ENCODE results near the gene RNF114. TPM values are rescaled to one million over a fixed set of nuclear protein-coding genes. Genes with fewer than 3 reads are reported as not detected.

RNF114 gene
- total and polyA plus RNA-seq, 10 of the 15 experiments (the other 5 are each of a cell fraction or from before 2014, with no cell fraction given) = 28.0 to 82.3 (median 47.2) TPM

DNA sequence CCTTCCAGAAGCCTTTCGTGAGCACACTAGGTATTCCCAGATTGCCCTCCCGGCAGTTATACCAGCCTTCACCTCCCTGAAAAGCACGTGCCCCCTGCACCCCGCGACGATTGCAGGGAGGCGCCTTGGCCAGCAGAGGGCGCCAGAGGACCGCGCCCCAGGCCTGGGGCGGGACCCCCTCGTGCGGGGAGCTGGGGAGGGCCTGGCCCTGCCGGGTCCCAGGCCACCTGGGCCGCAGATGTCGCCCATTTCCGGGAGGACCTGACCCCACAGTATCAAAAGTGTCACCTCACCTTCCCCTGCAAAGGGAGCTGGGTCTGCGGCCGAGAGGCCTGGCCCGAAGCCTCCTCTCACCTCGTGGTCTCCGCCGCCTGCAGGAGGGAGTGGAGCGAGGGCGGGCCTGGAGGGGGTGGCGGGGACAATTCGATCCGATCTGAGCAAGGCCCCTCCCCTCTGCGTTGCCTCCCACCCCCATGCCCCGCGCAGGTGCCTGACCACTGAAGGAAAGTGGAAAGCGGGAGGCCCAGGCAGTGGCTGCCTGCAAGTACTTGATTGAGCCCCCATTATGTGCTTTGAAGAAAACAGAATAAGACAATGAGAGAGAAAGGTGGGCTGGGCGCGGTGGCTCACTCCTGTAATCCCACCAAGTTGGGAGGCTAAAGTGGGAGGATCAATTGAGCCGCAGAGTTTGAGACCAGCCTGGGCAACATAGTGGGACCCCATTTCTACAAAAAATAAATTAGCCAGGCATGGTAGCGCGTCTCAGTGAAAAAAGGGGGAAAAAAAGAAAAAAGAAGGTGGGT is 43.0 kb downstream of the RNF114 start (continued):
- TF ChIP-seq USF1 (IDR thresholded peaks at IDR 0.05; ENCODE audit: borderline replicate concordance, extremely low read length, insufficient read depth, low read depth, low read length) (peak; percentile 56), IKZF1 (conservative IDR thresholded peaks at IDR 0.05) (0 out of 2 replicates have a peak, but pooled peaks have one; percentile 22), DPF2 (IDR thresholded peaks at IDR 0.05) (peak; percentile 33; the same call in 1 of the 2 replicates), CHD4 (IDR thresholded peaks at IDR 0.05) (no peak), SMAD5 (IDR thresholded peaks at IDR 0.05; ENCODE audit: low read depth) (no peak), KLF5 (IDR thresholded peaks at IDR 0.05; ENCODE audit: partially characterized antibody) (no peak), TCF12 (IDR thresholded peaks at IDR 0.05; ENCODE audit: low read depth, low read length) (no peak), STAT3 (IDR thresholded peaks at IDR 0.05; ENCODE audit: low read depth, low read length) (no peak), TCF3 (IDR thresholded peaks at IDR 0.05; ENCODE audit: borderline replicate concordance, insufficient read depth, low read depth, low read length) (0 out of 2 replicates have a peak, but pooled peaks have one; percentile 14), PBX3 (IDR thresholded peaks at IDR 0.05; ENCODE audit: insufficient replicate concordance, low read depth, low read length) (no peak), ATF2 (IDR thresholded peaks at IDR 0.05; ENCODE audit: low read length) (no peak), YBX1 (IDR thresholded peaks at IDR 0.05) (no peak), RAD21 (IDR thresholded peaks at IDR 0.05; ENCODE audit: insufficient read depth, low read depth, low read length) (peak; percentile 97), SMARCA5 (IDR thresholded peaks at IDR 0.05) (peak; percentile 72; the same call in 1 of the 2 replicates), RB1 (IDR thresholded peaks at IDR 0.05; ENCODE audit: borderline replicate concordance) (peak; percentile 64; the same call in 1 of the 2 replicates), GATAD2B (conservative IDR thresholded peaks at IDR 0.05; ENCODE audit: low read depth) (peak; percentile 64; the same call in 1 of the 2 replicates), RELA (IDR thresholded peaks at IDR 0.05; ENCODE audit: borderline replicate concordance, partially characterized antibody) (peak; percentile 45), ZNF384 (IDR thresholded peaks at IDR 0.05; ENCODE audit: borderline replicate concordance, low read depth, low read length) (no peak), ETV6 (conservative IDR thresholded peaks at IDR 0.05 in 1 of 2, IDR thresholded peaks at IDR 0.05 in 1 of 2; ENCODE audit: borderline replicate concordance in 1 of 2, low read depth in 1 of 2) (no peak), LARP7 (IDR thresholded peaks at IDR 0.05) (peak; percentile 82)
- TF ChIP-seq, protein P1, sequence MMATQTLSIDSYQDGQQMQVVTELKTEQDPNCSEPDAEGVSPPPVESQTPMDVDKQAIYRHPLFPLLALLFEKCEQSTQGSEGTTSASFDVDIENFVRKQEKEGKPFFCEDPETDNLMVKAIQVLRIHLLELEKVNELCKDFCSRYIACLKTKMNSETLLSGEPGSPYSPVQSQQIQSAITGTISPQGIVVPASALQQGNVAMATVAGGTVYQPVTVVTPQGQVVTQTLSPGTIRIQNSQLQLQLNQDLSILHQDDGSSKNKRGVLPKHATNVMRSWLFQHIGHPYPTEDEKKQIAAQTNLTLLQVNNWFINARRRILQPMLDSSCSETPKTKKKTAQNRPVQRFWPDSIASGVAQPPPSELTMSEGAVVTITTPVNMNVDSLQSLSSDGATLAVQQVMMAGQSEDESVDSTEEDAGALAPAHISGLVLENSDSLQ (IDR thresholded peaks at IDR 0.05) = no peak
- TF ChIP-seq, protein P2, sequence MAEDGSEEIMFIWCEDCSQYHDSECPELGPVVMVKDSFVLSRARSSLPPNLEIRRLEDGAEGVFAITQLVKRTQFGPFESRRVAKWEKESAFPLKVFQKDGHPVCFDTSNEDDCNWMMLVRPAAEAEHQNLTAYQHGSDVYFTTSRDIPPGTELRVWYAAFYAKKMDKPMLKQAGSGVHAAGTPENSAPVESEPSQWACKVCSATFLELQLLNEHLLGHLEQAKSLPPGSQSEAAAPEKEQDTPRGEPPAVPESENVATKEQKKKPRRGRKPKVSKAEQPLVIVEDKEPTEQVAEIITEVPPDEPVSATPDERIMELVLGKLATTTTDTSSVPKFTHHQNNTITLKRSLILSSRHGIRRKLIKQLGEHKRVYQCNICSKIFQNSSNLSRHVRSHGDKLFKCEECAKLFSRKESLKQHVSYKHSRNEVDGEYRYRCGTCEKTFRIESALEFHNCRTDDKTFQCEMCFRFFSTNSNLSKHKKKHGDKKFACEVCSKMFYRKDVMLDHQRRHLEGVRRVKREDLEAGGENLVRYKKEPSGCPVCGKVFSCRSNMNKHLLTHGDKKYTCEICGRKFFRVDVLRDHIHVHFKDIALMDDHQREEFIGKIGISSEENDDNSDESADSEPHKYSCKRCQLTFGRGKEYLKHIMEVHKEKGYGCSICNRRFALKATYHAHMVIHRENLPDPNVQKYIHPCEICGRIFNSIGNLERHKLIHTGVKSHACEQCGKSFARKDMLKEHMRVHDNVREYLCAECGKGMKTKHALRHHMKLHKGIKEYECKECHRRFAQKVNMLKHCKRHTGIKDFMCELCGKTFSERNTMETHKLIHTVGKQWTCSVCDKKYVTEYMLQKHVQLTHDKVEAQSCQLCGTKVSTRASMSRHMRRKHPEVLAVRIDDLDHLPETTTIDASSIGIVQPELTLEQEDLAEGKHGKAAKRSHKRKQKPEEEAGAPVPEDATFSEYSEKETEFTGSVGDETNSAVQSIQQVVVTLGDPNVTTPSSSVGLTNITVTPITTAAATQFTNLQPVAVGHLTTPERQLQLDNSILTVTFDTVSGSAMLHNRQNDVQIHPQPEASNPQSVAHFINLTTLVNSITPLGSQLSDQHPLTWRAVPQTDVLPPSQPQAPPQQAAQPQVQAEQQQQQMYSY (CRISPR knock-in tag; IDR thresholded peaks at IDR 0.05) = no peak

Data from GM12878 (cell line).